Common myeloid progenitor, CD34-positive (primary cell): ENCODE results near the gene SLC46A3.

Experiments
- CTCF ChIA-PET: fragments of 350-600 bp; sonication (Branson Sonifier 250); formaldehyde crosslinking; loops from one replicate; lab custom pipeline; 2021; ENCODE audit warnings: antibody characterized with exemption; lab: Charles Lee
- POLR2A ChIA-PET: fragments of 350-600 bp; sonication (Branson Sonifier 250); formaldehyde crosslinking; loops from one replicate; lab custom pipeline; 2021; ENCODE audit warnings: antibody characterized with exemption; lab: Charles Lee
- DNase-seq, 3 donors: peaks; one replicate each; pipeline versions ENCODE4 v3.0.0 to v3.0.0-alpha.2; 2013
- H3K27ac ChIP-seq, 2 experiments: 1 replicate in 1 of 2; 2 replicates in 1 of 2; pipeline ENCODE4 v1.7.0; 2013; ENCODE audit warnings: inconsistent platforms in 2 of 2, low read length in 2 of 2, mild to moderate bottlenecking in 2 of 2, low read depth in 1 of 2, moderate library complexity in 1 of 2; ENCODE audit not compliant: severe bottlenecking in 2 of 2, insufficient read depth in 1 of 2, poor library complexity in 1 of 2
- H3K27me3 ChIP-seq, 5 experiments: replicated peaks in 2 of 5; 1 replicate in 3 of 5; 2 replicates in 2 of 5; pipeline versions ENCODE4 v1.6.1 to v1.7.0; 2013; ENCODE audit warnings: low read length in 4 of 5, mild to moderate bottlenecking in 2 of 5, moderate library complexity in 2 of 5, inconsistent platforms in 1 of 5; ENCODE audit not compliant: insufficient read depth in 5 of 5, control insufficient read depth in 4 of 5
- H3K36me3 ChIP-seq, 4 experiments: 1 replicate in 2 of 4; 2 replicates in 2 of 4; pipeline versions ENCODE4 v1.6.1 to v1.7.0; 2013; ENCODE audit warnings: low read length in 3 of 4, control low read depth in 1 of 4, mild to moderate bottlenecking in 1 of 4; ENCODE audit not compliant: control insufficient read depth in 4 of 4, insufficient read depth in 4 of 4
- H3K4me1 ChIP-seq, 4 experiments: 1 replicate in 3 of 4; 2 replicates in 1 of 4; pipeline versions ENCODE4 v1.6.1 to v1.7.1; 2013; ENCODE audit warnings: low read length in 3 of 4, mild to moderate bottlenecking in 3 of 4, control low read depth in 1 of 4, inconsistent platforms in 1 of 4, moderate library complexity in 1 of 4; ENCODE audit not compliant: control insufficient read depth in 4 of 4, insufficient read depth in 4 of 4; ENCODE audit errors: control extremely low read depth in 1 of 4
- H3K4me3 ChIP-seq, 7 experiments: 1 replicate in 4 of 7; 2 replicates in 3 of 7; pipeline versions ENCODE4 v1.5.1 to v1.7.0; 2013; ENCODE audit warnings: mild to moderate bottlenecking in 7 of 7, low read length in 6 of 7, moderate library complexity in 6 of 7, inconsistent platforms in 2 of 7, low read depth in 2 of 7, control low read depth in 1 of 7; ENCODE audit not compliant: insufficient read depth in 4 of 7, control insufficient read depth in 1 of 7; ENCODE audit errors: extremely low read depth in 1 of 7
- H3K9me3 ChIP-seq, 5 experiments: 1 replicate in 4 of 5; 2 replicates in 1 of 5; pipeline versions ENCODE4 v1.6.1 to v1.7.1; 2013; ENCODE audit warnings: low read length in 4 of 5, mild to moderate bottlenecking in 2 of 5, inconsistent platforms in 1 of 5, low read depth in 1 of 5, moderate library complexity in 1 of 5; ENCODE audit not compliant: control insufficient read depth in 4 of 5, insufficient read depth in 2 of 5; ENCODE audit errors: control extremely low read depth in 1 of 5
- WGBS: methylation state at CpG from one replicate; pipeline ENCODE4 v1.1.5; 2013; ENCODE audit not compliant: insufficient coverage; 5-methylcytosine and 5-hydroxymethylcytosine counted together

Gene SLC46A3

DNA sequence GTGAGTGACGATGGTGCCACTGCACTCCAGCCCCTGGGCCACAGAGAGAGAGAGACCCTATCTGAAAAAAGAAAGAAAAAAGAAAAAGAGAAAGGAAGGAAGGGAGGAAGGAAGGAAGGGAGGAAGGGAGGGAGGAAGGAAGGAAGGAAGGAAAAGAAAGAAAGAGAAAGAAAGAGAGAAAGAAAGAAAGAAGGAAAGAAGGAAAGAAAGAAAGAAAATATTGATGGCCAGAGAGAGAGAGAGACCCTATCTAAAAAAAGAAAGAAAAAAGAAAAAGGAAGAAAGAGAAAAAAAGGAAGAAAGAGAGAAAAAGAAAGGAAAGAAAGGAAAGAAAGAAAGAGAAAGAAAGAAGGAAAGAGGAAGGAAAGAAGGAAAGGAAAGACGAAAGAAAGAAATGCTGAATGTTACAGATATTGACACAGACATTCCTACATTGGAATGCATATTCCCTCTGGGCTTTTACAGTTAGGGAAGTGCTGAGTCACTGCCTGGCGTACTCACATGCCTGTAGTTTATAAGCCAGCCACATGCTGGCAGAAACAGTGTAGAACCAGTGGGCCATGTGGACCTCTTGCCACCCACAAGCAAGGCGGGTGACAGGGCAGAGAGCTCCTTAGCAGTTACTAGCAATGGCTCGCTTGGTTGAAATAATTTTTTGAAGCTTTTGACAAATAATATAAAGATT lies 34.6 kb upstream of the SLC46A3 start:
- H3K27ac ChIP-seq, result no peak overlapping the region
- peaks cover 0 to 44% (median 30%) of the 10 kb centered on the region in 4 experiments for H3K4me1 ChIP-seq
- ChIA-PET POLR2A (no interaction called here), CTCF (interaction anchor here (2.3 kb wide), 1 partner anchor 11 kb away, joined by 11 read pairs; no protein-coding TSS in a partner anchor)
- H3K4me3 ChIP-seq, result no peak overlapping the region
- H3K36me3 ChIP-seq, result no peaks in the 10 kb centered on the region
- peak; percentile 44 to 86 (median 76) for DNase-seq
- no peaks in the 10 kb centered on the region for H3K27me3 ChIP-seq
- peaks cover 0 to 8% (median 0%) of the 10 kb centered on the region in 5 experiments for H3K9me3 ChIP-seq
- WGBS, result 42% methylated on average over 3 of the region's 5 CpGs

DNA sequence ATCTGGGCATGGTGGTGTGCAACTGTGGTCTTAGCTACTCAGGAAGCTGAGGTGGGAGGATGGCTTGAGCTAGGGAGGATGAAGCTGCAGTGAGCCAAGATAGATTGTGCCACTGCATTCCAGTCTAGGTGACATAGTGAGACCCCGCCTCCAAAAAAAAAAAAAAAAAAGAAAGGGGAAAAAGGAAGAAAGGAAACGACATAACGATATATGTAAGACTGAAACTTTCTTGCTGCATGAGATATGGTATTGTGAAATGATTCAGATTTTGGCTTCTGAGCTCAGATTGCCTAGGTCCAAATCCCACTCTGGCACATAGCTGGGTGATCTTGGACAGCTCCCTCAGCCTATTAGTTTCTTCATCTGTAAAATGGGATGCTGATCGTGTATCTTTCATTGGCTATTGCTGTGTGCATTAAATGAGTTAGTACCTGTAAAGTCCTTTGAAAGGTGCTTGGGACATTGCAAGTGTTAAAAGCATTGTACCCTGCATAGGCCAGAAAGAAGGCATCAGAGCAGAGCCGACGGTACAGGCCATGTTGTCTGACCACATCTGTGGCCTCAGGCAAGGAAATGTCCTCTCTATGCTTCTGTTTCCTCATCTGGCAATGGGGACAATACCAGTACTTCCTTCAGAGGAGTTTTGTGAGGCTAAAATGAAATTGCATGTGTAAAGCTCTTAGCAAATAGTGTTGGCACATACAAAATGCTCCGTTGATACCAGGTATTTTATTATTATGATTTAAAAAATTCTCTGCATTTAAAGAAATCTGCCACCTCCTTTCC lies 32.6 kb upstream of the SLC46A3 start:
- 64% methylated on average over 5 of the region's 7 CpGs for WGBS
- no peak overlapping the region for H3K27ac ChIP-seq
- no peaks in the 10 kb centered on the region for H3K9me3 ChIP-seq
- peak in 2 of 3 donors; percentile 48 to 52 for DNase-seq
- ChIA-PET CTCF (interaction anchor here (0.8 to 1.5 kb wide), 2 partner anchors 22 to 45 kb away, joined by 3 read pairs; no protein-coding TSS in a partner anchor), POLR2A (no interaction called here)
- H3K36me3 ChIP-seq, result no peaks in the 10 kb centered on the region
- H3K4me1 ChIP-seq, result peaks cover 0 to 46% (median 30%) of the 10 kb centered on the region in 4 experiments
- H3K27me3 ChIP-seq, result no peaks in the 10 kb centered on the region
- H3K4me3 ChIP-seq, result no peak overlapping the region

DNA sequence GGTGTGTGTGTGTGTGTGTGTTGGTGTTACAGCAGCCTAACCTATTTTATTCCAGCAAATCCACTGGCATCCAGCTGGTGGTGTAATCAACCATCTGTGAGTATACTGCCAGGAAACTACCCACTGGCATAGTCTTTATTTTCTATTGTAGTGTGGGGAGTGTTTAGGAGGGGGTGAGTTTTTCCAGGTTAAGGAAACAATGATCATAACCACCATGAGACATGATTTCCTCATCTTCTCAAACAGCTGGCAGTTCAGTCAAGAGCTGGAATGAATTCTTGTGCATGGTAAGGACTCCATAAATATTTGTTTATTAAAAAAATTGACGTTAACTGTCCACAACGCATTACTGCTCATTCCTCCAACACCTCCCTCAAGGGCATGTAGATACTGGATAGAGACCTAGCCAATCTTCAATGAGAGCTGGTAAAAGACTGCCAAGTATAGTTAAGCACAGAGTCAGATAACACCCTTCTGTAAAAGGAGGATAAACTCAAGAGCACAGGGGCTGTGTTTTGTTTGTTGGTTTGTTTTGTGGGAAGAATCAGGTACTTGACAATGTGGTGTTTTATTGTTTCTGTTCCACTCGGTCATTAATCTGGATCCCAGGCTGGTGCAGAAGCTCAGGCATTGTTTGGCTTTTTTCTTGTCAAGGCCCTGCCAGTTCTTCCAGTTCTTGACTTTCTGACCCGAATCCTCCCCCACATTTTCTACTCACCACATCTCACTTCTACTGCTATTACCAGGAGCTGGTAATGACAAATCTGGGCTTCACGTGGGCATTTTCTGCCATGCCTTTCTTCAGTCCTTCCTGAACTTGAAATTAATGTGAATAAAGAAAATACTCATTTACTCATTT lies 31.6 kb upstream of the SLC46A3 start:
- 100% methylated on average over 1 of the region's 5 CpGs for WGBS

DNA sequence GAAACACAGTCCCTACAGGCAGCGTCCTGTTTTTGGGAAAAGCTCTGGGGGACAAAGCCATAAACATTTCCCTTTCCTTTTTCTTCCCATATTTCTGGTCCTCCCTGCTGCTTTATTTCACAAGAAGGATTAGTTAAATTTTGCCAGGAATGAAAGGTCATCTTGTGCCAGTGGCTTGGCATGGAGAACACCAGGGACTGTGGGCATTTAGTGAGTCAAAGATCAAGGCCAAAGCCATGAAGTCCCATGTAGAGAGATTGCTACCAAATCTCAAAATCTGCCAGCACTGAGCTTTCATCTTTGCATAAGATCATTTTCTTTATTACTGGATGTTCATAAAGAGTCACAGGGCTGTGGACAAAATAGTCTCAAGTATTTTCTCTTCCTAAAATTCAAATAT lies 29.1 kb upstream of the SLC46A3 start:
- H3K27ac ChIP-seq, result no peak overlapping the region
- no peak overlapping the region for H3K4me3 ChIP-seq
- DNase-seq, result no peak
- ChIA-PET CTCF (no interaction called here), POLR2A (no interaction called here)
- peaks cover 5 to 47% (median 35%) of the 10 kb centered on the region in 4 experiments for H3K4me1 ChIP-seq
- WGBS, result no CpG with 5 or more reads among the region's 1 CpG
- H3K36me3 ChIP-seq, result no peaks in the 10 kb centered on the region
- H3K9me3 ChIP-seq, result no peaks in the 10 kb centered on the region
- H3K27me3 ChIP-seq, result no peaks in the 10 kb centered on the region

More for the DNA sequence above, 31.6 kb upstream of the SLC46A3 start:
- ChIA-PET POLR2A (interaction anchor here (0.8 kb wide), 1 partner anchor 46 kb away, joined by 4 read pairs; no protein-coding TSS in a partner anchor), CTCF (interaction anchor here (0.6 to 1.5 kb wide), 3 partner anchors 21 to 682 kb away, joined by 3 to 4 read pairs (median 3); no protein-coding TSS in a partner anchor)
- no peaks in the 10 kb centered on the region for H3K9me3 ChIP-seq
- H3K27ac ChIP-seq, result no peak overlapping the region
- H3K4me1 ChIP-seq, result peaks cover 0 to 47% (median 32%) of the 10 kb centered on the region in 4 experiments
- peak in 2 of 3 donors; percentile 62 to 84 for DNase-seq
- H3K27me3 ChIP-seq, result no peaks in the 10 kb centered on the region
- H3K36me3 ChIP-seq, result no peaks in the 10 kb centered on the region
- no peak overlapping the region for H3K4me3 ChIP-seq

DNA sequence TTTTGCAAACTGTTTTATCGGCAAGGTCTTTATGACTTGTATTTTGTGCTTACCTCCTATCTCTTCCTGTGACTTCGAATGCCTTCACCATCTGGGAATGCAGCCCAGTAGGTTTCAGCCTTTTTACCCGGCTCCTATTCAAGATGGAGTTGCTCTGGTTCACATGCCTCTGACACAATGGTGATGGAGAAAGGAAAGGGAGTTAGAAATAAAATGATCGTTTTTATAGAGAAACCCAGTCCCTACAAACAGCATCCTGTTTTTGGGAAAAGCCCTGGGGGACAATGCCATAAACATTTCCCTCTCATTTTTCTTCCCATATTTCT lies 27.5 kb upstream of the SLC46A3 start:
- ChIA-PET CTCF (no interaction called here), POLR2A (no interaction called here)
- H3K36me3 ChIP-seq, result no peaks in the 10 kb centered on the region
- peaks cover 5 to 37% (median 32%) of the 10 kb centered on the region in 4 experiments for H3K4me1 ChIP-seq
- H3K4me3 ChIP-seq, result no peak overlapping the region
- no peaks in the 10 kb centered on the region for H3K27me3 ChIP-seq
- no peak for DNase-seq
- 100% methylated on average over 2 of the region's 4 CpGs for WGBS
- H3K9me3 ChIP-seq, result no peaks in the 10 kb centered on the region
- H3K27ac ChIP-seq, result no peak overlapping the region

DNA sequence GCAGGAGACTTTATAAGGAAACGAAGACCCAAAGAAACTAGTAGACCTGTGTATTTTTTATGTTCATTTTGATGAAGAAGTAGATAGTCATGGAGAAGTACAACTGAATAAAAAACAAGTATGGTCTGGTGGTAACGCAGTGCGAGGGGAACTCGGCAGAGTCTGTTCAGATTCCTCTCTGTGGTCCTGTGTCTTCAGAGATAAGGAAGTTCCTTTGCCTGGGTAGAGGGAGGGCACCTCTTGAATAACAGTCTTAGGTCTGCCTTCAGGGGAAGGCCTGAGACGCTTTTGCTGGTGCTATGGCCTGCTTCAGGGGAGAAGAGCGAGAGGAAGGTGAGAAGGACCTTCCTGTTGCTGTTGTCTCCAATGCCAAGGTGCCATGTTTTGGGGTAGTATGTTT lies 25.9 kb upstream of the SLC46A3 start:
- POLR2A ChIA-PET, result no interaction called here
- no peaks in the 10 kb centered on the region for H3K36me3 ChIP-seq
- H3K9me3 ChIP-seq, result no peaks in the 10 kb centered on the region
- 0% methylated on average over 6 of the region's 6 CpGs for WGBS
- H3K27me3 ChIP-seq, result no peaks in the 10 kb centered on the region
- DNase-seq, result peak; percentile 76 to 96 (median 90)
- peak overlapping the region in 1 of 7 experiments; percentile 6 for H3K4me3 ChIP-seq
- peak overlapping the region in 1 of 2 experiments; percentile 15 for H3K27ac ChIP-seq
- CTCF ChIA-PET, result interaction anchor here (1.1 kb wide), 1 partner anchor 16 kb away, joined by 3 read pairs; no protein-coding TSS in a partner anchor
- H3K4me1 ChIP-seq, result peaks cover 5 to 25% (median 17%) of the 10 kb centered on the region in 4 experiments
